OCI-LY3 (cell line): Measurements from ENCODE around the gene ADGRB3.

ENCODE experiments used
- EZH2phosphoT487 ChIP-seq: fragments of 200-600 bp; shearing (Covaris generic); IDR thresholded peaks from 2 replicates; pipeline ENCODE4 v1.6.1; 2018; ENCODE audit warnings: antibody characterized with exemption, mixed run types, low read depth
- TF ChIP-seq, protein P1 (sequence below): fragments of 200-600, 300-600 bp; sonication (generic); IDR thresholded peaks from 2 replicates; pipeline ENCODE4 v1.5.1; 2014; ENCODE audit warnings: antibody characterized with exemption, low read length, low read depth

DNA sequence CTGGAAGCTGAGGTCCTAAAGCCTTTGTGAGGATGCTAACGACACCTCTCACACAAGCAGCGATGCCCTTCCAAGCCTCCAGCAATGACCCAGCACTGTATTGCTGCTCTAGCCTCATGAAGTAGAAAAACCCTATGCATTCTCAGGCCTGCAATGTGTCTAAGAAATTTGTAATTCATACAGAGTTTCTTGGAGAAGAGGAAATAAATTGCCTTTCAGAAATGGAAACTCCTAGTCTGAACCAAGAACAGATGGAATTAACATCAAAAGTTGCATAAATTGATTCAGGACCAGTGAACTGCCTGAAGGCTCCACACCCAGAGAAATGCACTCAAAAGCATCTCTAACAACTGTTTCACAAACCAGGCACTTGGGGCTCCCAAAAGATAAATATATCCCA, 353.6 kb downstream of the ADGRB3 start:
- TF ChIP-seq, protein P1, sequence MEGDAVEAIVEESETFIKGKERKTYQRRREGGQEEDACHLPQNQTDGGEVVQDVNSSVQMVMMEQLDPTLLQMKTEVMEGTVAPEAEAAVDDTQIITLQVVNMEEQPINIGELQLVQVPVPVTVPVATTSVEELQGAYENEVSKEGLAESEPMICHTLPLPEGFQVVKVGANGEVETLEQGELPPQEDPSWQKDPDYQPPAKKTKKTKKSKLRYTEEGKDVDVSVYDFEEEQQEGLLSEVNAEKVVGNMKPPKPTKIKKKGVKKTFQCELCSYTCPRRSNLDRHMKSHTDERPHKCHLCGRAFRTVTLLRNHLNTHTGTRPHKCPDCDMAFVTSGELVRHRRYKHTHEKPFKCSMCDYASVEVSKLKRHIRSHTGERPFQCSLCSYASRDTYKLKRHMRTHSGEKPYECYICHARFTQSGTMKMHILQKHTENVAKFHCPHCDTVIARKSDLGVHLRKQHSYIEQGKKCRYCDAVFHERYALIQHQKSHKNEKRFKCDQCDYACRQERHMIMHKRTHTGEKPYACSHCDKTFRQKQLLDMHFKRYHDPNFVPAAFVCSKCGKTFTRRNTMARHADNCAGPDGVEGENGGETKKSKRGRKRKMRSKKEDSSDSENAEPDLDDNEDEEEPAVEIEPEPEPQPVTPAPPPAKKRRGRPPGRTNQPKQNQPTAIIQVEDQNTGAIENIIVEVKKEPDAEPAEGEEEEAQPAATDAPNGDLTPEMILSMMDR, result no peak
- no peak for TF ChIP-seq EZH2phosphoT487
